Activated naive CD4-positive, alpha-beta T cell (primary cell): ENCODE measurements around the gene DMRT1.
A peak's percentile ranks its signal among the peaks of the same experiment; 100 is the strongest.
"Not testable (repeated sequence)": the region's sequence is repeated elsewhere in the genome, so short reads cannot be mapped to it uniquely, and the experiment has no call there.

Experiments used
- DNase-seq, 4 experiments: peaks; one replicate each; lab custom pipeline; 2025; lab: John Stamatoyannopoulos, UW

DMRT1 gene

DNA sequence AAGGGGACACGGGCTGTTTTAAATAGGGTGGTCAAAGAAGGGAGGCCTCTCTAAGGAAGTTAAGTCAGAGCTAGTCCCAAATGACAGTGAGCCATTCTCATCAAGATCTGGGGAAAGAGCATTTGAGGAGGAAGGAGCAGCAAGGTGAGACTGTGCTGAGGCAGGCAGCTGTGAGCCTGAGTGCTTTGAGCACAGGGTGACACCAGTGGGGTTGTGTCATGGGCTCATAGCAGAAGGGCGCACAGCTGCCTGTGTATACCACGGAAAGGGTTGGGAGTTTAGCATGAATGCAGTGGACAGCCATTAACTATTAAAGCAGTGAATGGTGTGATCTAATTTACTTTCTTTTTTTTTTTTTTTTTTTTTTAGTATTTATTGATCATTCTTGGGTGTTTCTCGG is 19.2 kb downstream of the DMRT1 start:
- DNase-seq = no peak

DNA sequence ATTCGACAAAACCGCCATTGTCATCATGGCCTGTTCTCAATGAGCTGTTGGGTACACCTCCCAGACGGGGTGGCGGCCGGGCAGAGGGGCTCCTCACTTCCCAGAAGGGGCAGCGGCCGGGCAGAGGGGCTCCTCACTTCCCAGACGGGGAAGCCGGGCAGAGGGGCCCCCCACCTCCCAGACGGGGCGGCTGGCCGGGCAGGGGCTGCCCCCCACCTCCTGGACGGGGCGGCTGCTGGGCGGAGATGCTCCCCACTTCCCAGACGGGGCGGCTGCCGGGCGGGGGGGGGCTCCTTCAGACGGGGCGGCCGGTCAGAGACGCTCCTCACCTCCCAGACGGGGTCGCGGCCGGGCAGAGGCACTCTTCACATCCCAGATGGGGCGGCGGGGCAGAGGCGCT is 20.0 kb downstream of the DMRT1 start:
- not testable (repeated sequence) for DNase-seq

DNA sequence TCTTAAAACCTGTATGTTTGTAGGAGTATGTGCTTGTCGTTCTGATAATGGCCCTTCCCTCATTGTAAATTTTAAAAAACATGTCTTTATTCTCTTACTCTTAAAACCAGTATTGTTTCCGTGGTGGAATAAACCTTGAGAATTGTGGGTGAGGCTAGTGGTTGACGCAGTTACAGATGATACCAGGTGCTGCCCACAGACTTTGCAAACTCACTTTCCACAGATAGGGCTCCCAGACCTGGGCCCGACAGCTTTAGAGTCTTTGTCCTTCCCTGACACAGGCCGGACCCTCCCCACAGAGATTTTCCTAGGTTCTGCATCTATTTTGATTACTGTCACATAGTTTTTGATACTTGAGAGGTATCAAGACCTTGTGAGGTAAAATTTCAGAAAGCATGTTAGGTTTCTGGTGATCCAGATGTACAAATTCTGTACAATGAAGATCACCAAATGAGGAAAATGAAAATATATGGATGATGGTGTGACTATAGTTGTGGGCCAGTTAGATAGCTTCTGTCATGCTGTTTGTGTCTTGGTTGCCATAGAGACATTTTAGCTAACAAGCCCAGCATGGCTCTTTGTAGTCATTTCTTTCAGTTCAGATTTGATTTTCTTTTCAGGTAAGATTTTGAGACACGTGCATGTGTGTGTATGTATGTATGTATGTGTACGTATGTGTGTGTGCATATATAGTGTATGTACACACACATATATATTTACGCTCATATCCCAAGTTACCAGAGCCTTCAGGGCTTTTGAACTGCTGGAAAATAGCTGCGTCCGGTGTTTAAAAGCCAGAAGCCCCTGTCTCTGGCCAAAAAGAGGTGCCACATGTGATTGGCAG is 33.8 kb downstream of the DMRT1 start:
- DNase-seq = no peak

DNA sequence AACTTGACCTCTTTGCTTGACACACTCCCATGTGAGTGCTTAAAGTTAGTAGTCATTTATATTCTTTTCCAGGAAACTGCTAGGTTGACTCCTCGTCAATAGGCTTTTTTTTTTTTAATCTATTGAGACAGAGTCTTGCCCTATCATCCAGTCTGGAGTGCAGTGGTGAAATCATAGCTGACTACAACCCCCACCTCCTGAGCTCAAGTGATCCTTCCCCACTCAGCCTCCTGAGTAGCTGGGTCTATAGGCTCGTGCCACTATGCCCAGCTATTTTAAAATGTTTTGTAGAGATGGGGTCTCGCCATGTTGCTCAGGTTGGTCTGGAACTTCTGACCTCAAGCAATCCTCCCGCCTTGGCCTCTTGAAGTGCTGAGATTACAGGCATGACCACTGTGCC is 34.9 kb downstream of the DMRT1 start:
- DNase-seq = no peak

DNA sequence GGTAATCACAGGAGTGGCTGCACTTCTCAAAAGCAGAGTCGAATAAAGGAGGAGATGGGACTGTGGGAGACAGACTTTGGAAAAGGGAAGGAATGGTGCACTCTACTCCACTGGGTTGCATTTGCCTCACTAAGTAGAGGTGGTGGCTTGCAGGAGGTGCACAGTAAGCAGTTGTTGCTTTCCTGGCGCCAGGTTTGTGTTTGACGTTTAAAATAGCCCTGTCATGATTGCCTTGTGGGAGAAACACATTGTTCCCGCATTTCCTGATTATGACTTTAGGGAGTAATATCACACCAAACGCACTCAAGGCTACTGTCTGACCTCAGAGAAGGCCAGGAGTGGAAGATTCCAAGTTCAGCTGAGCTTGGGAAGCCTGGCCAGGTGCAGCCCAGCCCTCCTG is 36.7 kb downstream of the DMRT1 start:
- DNase-seq = no peak

DNA sequence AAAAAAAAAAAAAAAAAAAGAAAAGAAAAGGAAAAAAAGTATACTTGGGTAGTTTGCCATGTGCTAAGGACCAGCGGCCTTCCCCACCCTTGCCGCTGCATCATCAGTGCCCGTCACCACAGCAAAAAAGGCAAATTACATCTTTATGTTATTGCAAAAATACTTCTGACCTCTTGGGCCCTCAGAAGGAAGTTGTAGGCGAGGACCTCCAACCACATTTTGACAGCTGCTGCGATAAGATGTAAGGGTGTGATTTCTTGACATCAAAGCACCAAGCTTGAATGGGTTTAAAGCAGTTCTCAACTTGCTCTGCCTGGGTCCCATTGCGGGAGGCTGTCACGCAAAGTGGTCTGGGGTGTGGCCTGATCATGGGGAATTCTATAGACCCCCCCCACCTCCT is 39.2 kb downstream of the DMRT1 start:
- no peak for DNase-seq

DNA sequence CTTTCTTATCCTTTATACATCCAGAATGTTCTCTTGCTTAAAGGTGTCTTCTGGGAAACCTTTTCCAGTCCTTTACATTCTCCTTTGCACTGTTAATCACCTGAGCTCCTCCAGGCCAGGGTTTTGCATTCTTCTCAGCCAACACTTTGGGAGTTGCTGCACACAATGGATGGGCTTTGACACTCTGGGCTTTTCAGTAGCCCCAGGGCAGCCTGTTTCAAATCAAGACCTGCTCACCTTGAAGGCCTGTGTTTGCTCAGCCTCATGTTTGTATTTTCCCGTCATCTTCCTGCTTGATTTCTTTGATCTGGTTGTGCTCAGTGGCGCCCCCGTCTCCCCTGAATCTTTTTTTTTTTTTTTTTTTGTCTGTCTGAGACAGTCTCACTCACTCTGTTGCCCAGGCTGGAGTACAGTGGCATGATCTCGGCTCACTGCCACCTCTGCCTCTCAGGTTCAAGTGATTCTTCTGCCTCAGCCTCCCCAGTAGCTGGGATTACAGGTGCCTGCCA is 41.0 kb downstream of the DMRT1 start:
- no peak for DNase-seq

DNA sequence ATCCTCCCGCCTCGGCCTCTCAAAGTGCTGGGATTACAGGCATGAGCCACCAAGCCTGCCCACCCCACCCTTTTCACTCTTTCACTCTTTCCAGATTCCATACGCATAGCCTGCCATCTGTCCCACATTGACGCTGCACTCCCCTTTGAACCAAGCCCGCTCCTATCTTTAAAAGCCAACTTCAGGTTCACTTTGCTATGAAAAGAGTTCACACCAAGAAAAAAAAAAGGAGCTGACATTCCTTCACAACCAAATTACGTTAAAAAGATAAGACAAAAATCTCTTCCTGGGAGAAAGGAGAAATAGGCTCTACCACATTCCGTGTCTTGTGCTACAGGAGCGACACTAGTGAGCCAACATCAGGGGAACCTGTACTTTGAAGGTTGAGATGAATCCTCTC is 41.5 kb downstream of the DMRT1 start:
- no peak for DNase-seq

DNA sequence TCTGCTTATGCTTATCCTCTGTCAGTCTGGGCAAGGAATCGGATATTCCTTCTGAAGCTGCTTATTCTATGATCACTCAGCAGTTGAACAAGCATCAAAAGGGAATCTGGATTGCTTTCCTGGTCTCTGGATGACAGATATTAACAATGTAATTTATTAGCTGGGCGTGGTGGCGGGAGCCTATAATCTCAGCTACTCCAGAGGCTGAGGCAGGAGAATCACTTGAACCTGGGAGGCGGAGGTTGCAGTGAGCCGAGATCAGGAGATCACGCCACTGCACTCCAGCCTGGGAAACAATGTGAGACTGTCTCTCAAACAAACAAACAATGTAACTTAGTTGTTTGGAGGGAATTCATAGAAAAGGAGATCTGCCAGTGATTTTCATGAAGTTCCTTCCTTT is 45.4 kb downstream of the DMRT1 start:
- DNase-seq = no peak

DNA sequence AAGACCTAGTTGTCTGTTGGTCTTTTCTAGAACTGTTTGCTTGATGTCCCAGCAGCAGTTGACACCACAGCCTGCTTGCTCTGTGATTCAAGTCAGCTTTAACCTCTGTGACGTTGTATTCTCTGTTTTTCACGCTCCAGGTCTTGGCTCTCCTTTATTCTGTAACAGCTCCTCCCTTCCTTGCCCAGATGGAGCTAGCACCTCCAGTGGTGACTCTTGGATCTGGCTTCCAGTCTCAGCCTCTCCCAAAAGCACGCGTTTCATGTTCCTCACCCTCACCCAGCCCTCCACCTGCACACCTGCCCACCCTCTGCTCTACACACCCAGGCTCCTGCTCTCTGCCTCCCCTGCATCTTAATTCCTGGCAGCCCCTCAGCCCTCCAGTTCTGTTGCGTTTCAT is 50.6 kb downstream of the DMRT1 start:
- DNase-seq = no peak

DNA sequence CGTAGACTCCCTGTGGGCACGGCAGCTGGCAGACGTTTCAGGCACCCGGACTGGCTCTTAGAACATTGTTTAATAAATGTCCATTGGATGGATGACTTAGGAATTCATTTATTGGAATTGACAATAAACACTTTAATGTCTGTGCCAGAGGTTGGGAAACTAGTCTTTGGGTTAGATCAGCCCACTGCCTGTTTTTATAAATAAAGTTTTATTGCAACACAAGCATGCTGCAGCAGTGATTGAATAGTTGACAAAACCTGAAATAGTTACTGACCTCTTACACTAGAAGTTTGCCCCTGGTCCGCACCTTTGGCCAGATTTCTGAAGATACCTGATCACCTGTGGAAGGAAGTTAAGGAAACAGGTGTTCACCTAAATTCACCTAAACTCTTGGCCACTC is 51.6 kb downstream of the DMRT1 start:
- no peak for DNase-seq

DNA sequence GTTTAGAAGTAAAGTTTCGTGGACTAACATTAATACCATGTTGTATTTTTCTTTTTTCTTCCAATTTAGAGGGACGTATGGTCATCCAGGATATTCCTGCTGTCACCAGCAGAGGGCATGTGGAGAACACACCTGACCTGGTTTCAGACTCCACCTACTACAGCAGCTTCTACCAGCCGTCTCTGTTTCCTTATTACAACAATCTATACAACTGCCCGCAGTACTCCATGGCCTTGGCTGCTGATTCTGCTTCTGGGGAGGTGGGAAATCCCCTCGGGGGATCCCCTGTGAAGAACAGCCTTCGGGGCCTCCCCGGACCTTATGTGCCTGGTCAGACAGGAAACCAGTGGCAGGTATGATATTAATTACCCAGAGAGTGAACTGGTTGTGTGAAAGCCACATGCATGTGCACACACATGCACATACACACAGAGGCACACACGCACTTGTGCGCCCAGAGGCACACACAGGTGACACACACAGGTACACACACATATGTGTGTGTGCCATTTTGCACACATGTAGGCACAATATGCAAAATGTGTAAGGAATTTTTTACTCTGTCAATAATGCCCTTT is 52.4 kb downstream of the DMRT1 start:
- peak in 1 of 4 experiments; percentile 5 for DNase-seq

DNA sequence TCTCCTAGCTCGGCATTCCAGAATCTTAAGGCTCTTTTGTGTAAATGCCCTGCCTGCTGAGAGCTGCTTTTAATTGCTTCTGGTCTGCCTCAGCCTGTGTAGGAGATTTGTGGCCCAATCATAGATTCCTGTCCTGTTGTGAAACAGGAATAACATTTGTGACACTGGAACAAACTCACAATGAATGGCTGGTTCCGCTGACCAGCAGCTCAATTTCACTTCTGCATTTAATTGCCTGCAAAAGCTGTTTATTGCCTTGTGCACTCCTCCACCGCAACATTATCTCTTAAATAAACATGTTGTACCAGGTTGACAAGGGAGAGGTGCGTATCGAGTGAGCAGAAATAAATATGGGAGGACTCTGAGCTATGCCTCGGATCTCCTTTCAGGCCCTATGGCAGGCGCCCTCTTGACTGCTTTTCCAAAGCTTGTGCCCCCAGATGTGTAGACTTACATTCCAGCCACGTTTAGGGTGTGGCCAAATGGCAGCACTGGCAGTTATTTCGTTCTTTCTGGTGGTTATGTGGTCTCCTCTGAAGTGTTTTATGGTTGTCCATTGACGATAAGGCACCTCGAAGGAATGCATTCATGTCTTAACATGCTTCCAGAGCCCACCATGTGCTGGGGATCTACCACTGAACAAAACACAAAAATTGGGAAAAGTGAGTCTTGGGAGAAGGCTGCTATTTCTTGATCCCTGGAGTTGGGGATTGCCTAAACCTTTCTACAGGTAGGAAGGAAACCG is 58.1 kb downstream of the DMRT1 start:
- DNase-seq = no peak

DNA sequence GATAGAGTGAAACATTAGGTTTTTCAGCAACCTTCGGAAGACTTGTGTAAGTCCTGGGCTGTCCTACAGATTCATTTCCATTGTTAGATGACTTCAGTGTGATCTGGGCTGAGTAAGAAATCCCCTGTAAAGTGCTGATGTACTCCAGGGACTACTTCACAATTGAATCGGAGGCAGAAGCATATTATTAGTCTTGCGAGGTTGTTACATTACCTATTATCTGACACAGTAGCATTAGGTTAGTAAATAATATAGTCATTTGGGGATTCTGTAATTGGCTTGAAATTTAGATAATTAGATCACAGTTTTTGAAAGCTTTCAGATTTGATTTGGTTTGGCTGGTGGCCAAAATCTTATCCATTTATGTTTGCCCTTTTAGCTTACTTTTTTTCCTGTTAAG is 62.4 kb downstream of the DMRT1 start:
- no peak for DNase-seq

DNA sequence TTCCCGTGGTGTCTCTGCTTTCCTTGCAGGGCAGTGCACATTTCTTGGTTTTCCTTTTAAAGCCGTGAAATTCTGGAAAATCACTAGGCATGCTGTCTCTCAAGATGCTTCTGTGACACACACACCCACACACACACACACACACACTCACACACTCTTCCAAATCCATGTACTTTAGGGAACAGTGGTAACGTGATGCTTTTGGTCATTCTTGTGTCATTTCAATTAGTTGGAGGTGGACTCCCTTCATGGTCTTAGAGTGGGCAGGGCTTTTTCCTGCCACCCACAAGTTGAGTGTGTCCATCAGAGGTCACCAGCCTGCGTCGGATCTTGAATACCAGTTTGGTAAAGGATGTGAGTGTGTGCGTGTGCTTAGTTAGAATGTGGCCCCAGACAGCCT is 64.4 kb downstream of the DMRT1 start:
- DNase-seq = no peak

DNA sequence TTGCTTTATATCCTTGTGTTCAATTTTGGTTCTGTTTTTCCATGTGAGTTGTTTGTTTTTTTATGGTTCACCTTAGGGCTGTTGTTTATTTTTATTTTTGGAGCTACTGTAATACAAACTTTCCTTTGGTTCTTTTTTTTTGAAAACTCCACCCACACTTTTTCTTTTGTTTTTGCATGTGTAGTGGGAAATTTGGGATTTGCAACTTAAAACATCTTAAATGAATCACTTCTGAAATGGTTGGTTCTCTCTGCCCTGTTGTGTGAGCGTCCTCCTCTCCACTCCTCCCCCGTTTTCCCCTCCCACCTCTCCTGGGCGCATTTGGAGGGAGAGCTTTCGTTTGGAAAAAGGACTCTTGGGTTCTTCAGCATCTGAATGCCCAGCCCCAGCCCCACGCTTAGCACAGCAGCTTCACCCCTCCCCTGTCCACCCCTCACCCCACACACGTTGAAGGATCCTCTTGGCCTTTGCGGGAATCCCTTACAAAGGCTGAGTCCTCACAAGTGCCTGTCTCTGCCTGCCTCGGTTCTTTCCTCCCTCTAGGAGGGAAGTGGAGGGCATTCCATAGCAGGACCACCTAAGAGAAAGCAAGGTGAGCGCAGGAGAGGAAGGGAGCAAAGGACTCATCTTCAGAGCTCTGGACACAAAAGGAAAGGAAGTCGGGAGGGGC is 67.2 kb downstream of the DMRT1 start:
- no peak for DNase-seq

DNA sequence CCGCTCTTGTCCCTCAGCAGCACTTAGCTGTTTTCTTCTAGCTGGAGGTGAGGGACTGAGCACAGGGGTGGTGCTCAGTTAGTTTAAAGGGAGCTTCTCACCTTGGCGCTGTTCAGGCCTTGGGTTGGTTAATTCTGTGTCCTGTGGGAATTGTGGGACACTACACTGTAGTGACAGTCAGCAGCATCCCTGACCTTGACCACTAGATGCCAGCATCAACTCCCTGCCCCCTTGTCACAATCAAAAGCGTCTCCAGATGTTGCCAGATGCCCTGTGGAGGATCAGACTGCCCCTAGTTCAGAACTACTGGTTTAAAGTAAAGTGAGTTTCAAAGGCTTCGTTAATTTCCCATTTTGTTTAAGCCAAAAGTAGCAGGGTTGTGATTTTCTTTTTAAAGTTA is 69.5 kb downstream of the DMRT1 start:
- DNase-seq = no peak

DNA sequence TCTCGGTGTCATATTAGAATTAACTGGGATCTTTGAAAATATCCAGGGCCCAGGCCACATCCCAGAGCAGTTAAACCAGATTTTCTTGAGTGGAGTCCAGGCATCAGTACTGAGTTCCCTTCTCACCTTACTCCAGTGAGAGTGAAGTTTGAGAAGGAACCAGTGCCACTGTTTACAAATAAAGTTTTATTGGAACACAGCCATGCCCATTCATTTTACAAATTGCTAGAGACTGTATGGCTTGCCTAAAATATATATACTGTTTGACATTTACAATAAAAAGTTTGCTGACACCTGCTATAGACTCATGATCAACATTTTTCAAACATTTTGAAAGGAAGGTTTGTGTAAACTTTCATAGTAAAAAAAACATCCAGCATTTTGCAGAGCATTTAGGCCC is 71.3 kb downstream of the DMRT1 start:
- DNase-seq = no peak

DNA sequence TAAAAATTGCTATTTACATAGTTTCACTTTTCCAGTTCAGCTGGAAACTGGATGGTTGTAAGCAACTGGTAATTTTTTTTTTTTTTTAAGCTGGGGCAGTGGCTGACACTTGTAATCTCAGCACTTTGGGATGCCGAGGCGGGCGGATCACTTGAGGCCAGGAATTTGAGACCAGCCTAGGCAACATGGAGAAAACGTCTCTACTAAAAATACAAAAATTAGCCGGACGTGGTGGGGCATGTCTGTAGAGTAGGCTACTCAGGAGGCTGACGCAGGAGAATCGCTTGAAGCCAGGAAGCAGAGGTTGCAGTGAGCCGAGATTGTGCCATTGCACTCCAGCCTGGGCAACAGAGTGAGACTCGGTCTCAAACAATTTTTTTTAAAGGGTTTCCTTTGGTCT is 72.0 kb downstream of the DMRT1 start:
- DNase-seq = not testable (repeated sequence)

DNA sequence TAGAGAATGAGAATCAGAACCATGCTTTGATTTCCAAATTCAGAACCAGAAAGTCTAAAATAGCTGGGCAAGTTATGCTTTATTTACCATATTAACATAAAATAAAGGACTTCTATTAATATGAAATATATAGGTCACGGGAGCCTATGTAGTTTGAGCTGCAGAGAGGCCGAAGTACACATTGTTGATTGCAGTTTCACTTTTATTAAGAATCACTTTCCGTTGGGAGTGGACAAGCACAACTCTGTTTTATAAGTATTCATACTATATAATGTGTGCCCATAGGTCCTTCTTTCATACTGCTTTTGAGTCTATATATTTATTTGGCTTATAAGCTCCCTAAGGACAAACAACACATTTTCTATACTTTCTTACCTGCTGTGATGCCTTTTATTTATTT is 76.2 kb downstream of the DMRT1 start:
- no peak for DNase-seq

DNA sequence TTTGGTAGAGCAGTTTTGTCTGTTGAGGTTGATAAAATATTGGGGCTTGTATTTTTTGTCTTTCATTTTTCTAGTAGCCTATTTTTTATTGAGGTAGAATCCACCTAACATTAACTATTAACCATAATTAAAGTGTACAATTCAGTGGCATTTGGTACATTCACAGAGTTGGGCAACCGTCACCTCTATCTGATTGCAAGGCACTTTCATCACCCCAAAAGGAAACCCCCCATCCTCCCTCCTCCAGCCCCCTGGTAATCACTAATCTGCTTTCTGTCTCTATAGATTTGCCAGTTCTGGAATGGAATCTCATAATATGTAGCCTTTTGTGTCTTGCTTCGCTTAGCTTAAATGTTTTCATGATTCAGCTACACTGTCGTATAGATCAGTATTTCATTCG is 79.4 kb downstream of the DMRT1 start:
- no peak for DNase-seq

DNA sequence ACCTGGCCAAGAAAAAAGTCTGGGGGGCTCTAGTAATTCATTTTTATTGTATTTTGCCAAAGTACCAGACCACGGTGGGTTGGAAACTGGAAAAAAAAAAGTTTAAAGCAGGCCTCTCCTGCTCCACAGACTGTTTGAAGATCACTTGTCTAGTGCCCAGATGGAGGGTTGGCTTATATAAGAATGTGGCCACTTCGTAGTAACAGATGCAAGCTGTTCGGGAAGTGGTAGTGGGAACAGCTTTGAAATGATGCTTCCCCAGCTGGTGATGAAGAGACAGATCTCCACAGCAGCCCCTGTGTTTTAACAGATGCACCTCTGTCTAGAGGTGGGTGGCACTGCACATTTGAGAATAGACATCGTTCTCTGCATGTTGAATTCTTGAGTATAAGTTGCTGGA is 80.7 kb downstream of the DMRT1 start:
- DNase-seq = no peak
